ENCODE data around the gene SUMO3.

Gene SUMO3

DNA sequence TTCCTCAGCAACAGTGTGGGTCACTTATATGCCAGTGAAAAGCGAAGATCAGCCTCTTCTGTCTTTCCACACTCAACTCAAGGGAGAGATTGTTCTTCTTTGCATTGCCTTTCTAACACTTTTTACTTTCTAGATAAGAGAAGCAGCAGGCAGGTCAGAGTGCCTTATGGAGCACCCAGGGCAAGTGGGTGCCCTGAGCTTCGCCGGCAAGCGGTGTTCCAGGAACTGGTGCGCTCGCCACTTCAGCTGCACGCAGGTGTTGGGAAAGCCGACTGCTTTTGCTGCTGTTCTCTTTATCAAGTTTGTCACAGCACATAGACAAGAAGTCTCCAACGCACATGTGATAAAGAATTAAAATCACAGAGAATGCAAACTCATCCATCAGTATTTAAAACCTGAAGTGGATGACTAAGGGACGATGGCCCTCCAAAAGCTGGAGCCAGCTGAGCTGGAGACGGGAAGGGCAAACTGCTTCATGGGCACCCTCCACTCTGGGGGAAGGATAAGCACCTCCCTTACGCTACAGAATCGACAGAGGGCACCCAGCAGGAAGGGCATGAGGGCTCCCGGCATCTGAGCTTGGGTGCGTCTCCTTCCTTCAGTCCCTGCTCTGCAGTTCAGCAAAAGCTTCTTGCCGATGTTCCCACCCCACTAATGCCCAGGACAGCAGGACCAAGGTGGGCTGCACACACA, 36.9 kb downstream of the SUMO3 start:
- Histone ChIP-seq H3K4me2 (ENCODE audit: low read length) (no peak overlapping the region), H3K36me3 (ENCODE audit: control insufficient read depth, low read length) (peaks cover 70% of the 10 kb centered on the region)

DNA sequence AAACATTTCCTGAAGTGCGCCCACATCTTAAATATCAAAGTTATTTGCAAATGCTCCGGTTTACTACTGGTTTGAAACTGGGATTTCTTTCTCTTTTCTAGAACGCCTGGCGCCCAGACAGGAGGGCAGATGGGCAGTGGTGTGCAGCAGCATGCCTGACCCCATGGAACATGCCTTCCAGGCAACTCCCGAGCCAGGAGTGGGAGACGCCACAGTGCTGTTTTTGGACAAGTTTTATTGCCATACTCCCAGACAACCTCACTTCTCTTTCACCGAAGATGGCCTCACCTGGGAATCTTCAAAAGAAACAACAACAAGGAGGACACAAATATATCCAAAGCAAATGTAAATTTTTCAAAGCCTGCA, 37.7 kb downstream of the SUMO3 start:
- peaks cover 72% of the 10 kb centered on the region for H3K36me3 ChIP-seq (ENCODE audit: control insufficient read depth, low read length)
- H3K79me2 ChIP-seq (ENCODE audit: control insufficient read depth, low read length) = peaks cover 76% of the 10 kb centered on the region
- H3K4me2 ChIP-seq (ENCODE audit: low read length) = no peak overlapping the region
- 0 out of 2 replicates have a peak, but pooled peaks cover 7% of the 10 kb centered on the region for H4K20me1 ChIP-seq (ENCODE audit: control insufficient read depth, insufficient read depth, low read depth, low read length)
- no peaks in the 10 kb centered on the region for H3F3A ChIP-seq (ENCODE audit: control insufficient read depth, insufficient read depth)
- no peak overlapping the region for H3K4me3 ChIP-seq (ENCODE audit: low read length)
- no peaks in the 10 kb centered on the region for H3K9me3 ChIP-seq (ENCODE audit: control insufficient read depth, insufficient read depth, low read length)
- no peaks in the 10 kb centered on the region for H3K4me1 ChIP-seq (ENCODE audit: control insufficient read depth, low read length)
- TF ChIP-seq, protein P1, sequence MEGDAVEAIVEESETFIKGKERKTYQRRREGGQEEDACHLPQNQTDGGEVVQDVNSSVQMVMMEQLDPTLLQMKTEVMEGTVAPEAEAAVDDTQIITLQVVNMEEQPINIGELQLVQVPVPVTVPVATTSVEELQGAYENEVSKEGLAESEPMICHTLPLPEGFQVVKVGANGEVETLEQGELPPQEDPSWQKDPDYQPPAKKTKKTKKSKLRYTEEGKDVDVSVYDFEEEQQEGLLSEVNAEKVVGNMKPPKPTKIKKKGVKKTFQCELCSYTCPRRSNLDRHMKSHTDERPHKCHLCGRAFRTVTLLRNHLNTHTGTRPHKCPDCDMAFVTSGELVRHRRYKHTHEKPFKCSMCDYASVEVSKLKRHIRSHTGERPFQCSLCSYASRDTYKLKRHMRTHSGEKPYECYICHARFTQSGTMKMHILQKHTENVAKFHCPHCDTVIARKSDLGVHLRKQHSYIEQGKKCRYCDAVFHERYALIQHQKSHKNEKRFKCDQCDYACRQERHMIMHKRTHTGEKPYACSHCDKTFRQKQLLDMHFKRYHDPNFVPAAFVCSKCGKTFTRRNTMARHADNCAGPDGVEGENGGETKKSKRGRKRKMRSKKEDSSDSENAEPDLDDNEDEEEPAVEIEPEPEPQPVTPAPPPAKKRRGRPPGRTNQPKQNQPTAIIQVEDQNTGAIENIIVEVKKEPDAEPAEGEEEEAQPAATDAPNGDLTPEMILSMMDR (IDR thresholded peaks at IDR 0.05; ENCODE audit: low read depth, low read length, poor library complexity, severe bottlenecking) = no peak
- no peak for TF ChIP-seq EZH2phosphoT487 (IDR thresholded peaks at IDR 0.05; ENCODE audit: borderline replicate concordance, low read length)
- H3K27me3 ChIP-seq (ENCODE audit: control insufficient read depth, low read length) = no peaks in the 10 kb centered on the region
- no peaks in the 10 kb centered on the region for H3K9me2 ChIP-seq (replicated peaks; ENCODE audit: control insufficient read depth, low read length)
- H3K27ac ChIP-seq (ENCODE audit: low read depth, low read length) = no peak overlapping the region

More for the DNA sequence above, 36.9 kb downstream of the SUMO3 start:
- Histone ChIP-seq H3F3A (ENCODE audit: control insufficient read depth, insufficient read depth) (no peaks in the 10 kb centered on the region), H3K9me2 (replicated peaks; ENCODE audit: control insufficient read depth, low read length) (no peaks in the 10 kb centered on the region), H3K9me3 (ENCODE audit: control insufficient read depth, insufficient read depth, low read length) (no peaks in the 10 kb centered on the region), H3K27ac (ENCODE audit: low read depth, low read length) (no peak overlapping the region), H3K79me2 (ENCODE audit: control insufficient read depth, low read length) (peaks cover 84% of the 10 kb centered on the region), H3K27me3 (ENCODE audit: control insufficient read depth, low read length) (no peaks in the 10 kb centered on the region), H3K4me1 (ENCODE audit: control insufficient read depth, low read length) (no peaks in the 10 kb centered on the region), H3K4me3 (ENCODE audit: low read length) (no peak overlapping the region), H4K20me1 (ENCODE audit: control insufficient read depth, insufficient read depth, low read depth, low read length) (0 out of 2 replicates have a peak, but pooled peaks cover 7% of the 10 kb centered on the region)
- TF ChIP-seq, protein P1 (IDR thresholded peaks at IDR 0.05; ENCODE audit: low read depth, low read length, poor library complexity, severe bottlenecking) = no peak
- no peak for TF ChIP-seq EZH2phosphoT487 (IDR thresholded peaks at IDR 0.05; ENCODE audit: borderline replicate concordance, low read length)

DNA sequence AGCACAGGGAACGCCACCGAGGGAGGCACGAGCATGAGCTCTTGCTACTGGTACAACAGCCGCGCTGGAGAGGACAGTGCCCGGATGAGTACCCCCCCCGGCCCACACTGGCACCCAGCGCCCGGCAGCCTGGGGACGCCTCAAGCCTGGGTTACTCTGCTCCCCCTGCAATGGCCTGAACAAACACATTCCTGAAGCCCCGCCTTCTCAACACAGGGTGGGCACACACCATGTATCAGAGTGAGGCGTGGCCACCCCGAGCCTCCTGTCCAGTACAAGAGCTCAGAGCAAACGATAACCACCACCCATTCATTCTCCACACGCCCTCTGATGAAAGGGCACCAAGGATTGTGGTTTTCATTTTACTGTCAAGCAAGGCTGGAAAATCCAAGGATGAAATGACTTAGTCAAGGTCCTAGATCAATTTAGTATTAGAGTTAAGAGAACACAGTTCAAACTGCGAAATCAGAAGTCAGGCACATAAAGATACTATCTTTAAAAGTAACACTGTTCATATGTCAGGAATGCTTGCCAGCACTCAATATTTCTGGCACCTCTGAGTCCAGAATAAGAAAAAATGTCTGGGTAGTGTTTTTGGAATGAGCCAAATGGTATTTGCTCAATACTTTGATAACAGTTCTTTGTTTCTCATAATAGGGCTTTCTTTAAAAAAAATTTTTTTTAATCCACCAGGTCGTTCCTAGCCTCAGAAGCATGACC, 38.3 kb downstream of the SUMO3 start:
- Histone ChIP-seq H3K27me3 (ENCODE audit: control insufficient read depth, low read length) (no peaks in the 10 kb centered on the region), H3K36me3 (ENCODE audit: control insufficient read depth, low read length) (peaks cover 72% of the 10 kb centered on the region), H4K20me1 (ENCODE audit: control insufficient read depth, insufficient read depth, low read depth, low read length) (0 out of 2 replicates have a peak, but pooled peaks cover 7% of the 10 kb centered on the region), H3F3A (ENCODE audit: control insufficient read depth, insufficient read depth) (no peaks in the 10 kb centered on the region), H3K27ac (ENCODE audit: low read depth, low read length) (no peak overlapping the region), H3K9me3 (ENCODE audit: control insufficient read depth, insufficient read depth, low read length) (no peaks in the 10 kb centered on the region), H3K4me1 (ENCODE audit: control insufficient read depth, low read length) (no peaks in the 10 kb centered on the region), H3K4me3 (ENCODE audit: low read length) (no peak overlapping the region), H3K4me2 (ENCODE audit: low read length) (no peak overlapping the region), H3K79me2 (ENCODE audit: control insufficient read depth, low read length) (peaks cover 71% of the 10 kb centered on the region), H3K9me2 (replicated peaks; ENCODE audit: control insufficient read depth, low read length) (no peaks in the 10 kb centered on the region)
- TF ChIP-seq EZH2phosphoT487 (IDR thresholded peaks at IDR 0.05; ENCODE audit: borderline replicate concordance, low read length) = no peak
- TF ChIP-seq, protein P1 (IDR thresholded peaks at IDR 0.05; ENCODE audit: low read depth, low read length, poor library complexity, severe bottlenecking) = no peak

Measured in DOHH2 (cell line).